OCI-LY7 (cell line): ENCODE results near the gene AKAP7. TPM values are rescaled to one million over a fixed set of nuclear protein-coding genes. Genes with fewer than 3 reads are reported as not detected.

ENCODE experiments used
- BruUV-seq: library from RNA; stranded (reverse); fragments of 400-500 nt; replicated peaks from 2 replicates; lab custom pipeline; 2021; lab: Mats Ljungman, UMichigan
- CTCF ChIA-PET: fragments of 300-600 bp; sonication (Branson Sonifier 250); formaldehyde crosslinking; loops from one replicate; lab custom pipeline; 2022; ENCODE audit warnings: antibody characterized with exemption; ENCODE audit not compliant: unreplicated experiment; lab: Charles Lee
- POLR2A ChIA-PET: fragments of 300-600 bp; sonication (Branson Sonifier 250); formaldehyde crosslinking; loops from one replicate; lab custom pipeline; 2022; ENCODE audit warnings: antibody characterized with exemption; lab: Charles Lee
- DNase-seq: peaks from one replicate; pipeline ENCODE4 v3.0.0-alpha.2; 2015; ENCODE audit warnings: low spot score
- H2AFZ ChIP-seq: fragments of 200-600 bp; sonication (generic), shearing (Covaris generic); 2 replicates; pipeline ENCODE4 v1.6.1; 2014; ENCODE audit warnings: mild to moderate bottlenecking, antibody characterized with exemption, low read length, moderate library complexity
- H3K27ac ChIP-seq: fragments of 200-600 bp; sonication (generic); 2 replicates; pipeline ENCODE4 v1.5.1; 2014; ENCODE audit warnings: mixed run types, low read depth, mild to moderate bottlenecking, moderate library complexity, low read length, inconsistent platforms; ENCODE audit not compliant: poor library complexity, severe bottlenecking
- H3K36me3 ChIP-seq: fragments of 200-600 bp; sonication (generic); 2 replicates; pipeline ENCODE4 v1.6.1; 2014; ENCODE audit warnings: mild to moderate bottlenecking, antibody characterized with exemption, low read length, moderate library complexity, mixed read lengths; ENCODE audit not compliant: insufficient read depth
- H3K4me1 ChIP-seq: fragments of 200-600 bp; sonication (generic); 2 replicates; pipeline ENCODE4 v1.5.1; 2014; ENCODE audit warnings: mild to moderate bottlenecking, low read length; ENCODE audit not compliant: insufficient read depth, poor library complexity, severe bottlenecking
- H3K4me2 ChIP-seq: fragments of 200-600 bp; sonication (generic); 2 replicates; pipeline ENCODE4 v1.6.1; 2014; ENCODE audit warnings: mild to moderate bottlenecking, low read length
- H3K4me3 ChIP-seq: fragments of 200-600 bp; sonication (generic); 2 replicates; pipeline ENCODE4 v1.5.1; 2014; ENCODE audit warnings: mild to moderate bottlenecking, low read depth, low read length; ENCODE audit not compliant: poor library complexity, severe bottlenecking
- H3K79me2 ChIP-seq: fragments of 200-600 bp; sonication (generic); 2 replicates; pipeline ENCODE4 v1.6.1; 2016; ENCODE audit warnings: low read depth, mild to moderate bottlenecking, low read length, moderate library complexity, mixed read lengths; ENCODE audit not compliant: insufficient read depth
- H3K9me2 ChIP-seq: fragments of 200-600 bp; sonication (generic); 2 replicates; pipeline ENCODE4 v1.6.1; 2016; ENCODE audit warnings: mild to moderate bottlenecking, low read length, mixed read lengths; ENCODE audit not compliant: insufficient read depth
- H3K9me3 ChIP-seq: fragments of 200-600 bp; sonication (generic); 2 replicates; pipeline ENCODE4 v1.6.1; 2014; ENCODE audit warnings: mild to moderate bottlenecking, mixed run types, low read length, mixed read lengths
- H4K20me1 ChIP-seq: fragments of 200-600 bp; sonication (generic); 2 replicates; pipeline ENCODE4 v1.6.1; 2014; ENCODE audit warnings: mild to moderate bottlenecking, antibody characterized with exemption, low read length, moderate library complexity, mixed read lengths; ENCODE audit not compliant: insufficient read depth
- EZH2phosphoT487 ChIP-seq: fragments of 200-600 bp; sonication (generic); IDR thresholded peaks from 2 replicates; pipeline ENCODE4 v1.6.1; 2018; ENCODE audit warnings: low read depth, borderline replicate concordance, mild to moderate bottlenecking, mixed run types, antibody characterized with exemption, low read length, moderate library complexity, mixed read lengths
- intact Hi-C: fragments of 100-400 bp; cut with micrococcal nuclease; formaldehyde crosslinking; loops from one replicate; pipeline ENCODE4 v1.10.0; 2022; ENCODE audit not compliant: unreplicated experiment
- total RNA-seq, 2 experiments: library from RNA; depleted of rRNA in 1 of 2; stranded (reverse); fragments of >200 nt in 1 of 2; shearing (Covaris generic) in 1 of 2; gene quantifications; 2 replicates each; pipeline ENCODE4 v1.2.3, GENCODE V29; 2014 to 2022
- TF ChIP-seq, protein P1 (sequence below): fragments of 200-600 bp; sonication (generic); conservative IDR thresholded peaks from 2 replicates; pipeline ENCODE4 v1.5.1; 2014; ENCODE audit warnings: mild to moderate bottlenecking, antibody characterized with exemption, low read length, moderate library complexity, mixed read lengths

Gene AKAP7
- total RNA-seq, 2 experiments from 2014 or later, result 5.6 to 6.9 TPM

GRCh38 chr6:131146865-131147264 lies 11.6 kb downstream of the AKAP7 start:
- TF ChIP-seq, protein P1, sequence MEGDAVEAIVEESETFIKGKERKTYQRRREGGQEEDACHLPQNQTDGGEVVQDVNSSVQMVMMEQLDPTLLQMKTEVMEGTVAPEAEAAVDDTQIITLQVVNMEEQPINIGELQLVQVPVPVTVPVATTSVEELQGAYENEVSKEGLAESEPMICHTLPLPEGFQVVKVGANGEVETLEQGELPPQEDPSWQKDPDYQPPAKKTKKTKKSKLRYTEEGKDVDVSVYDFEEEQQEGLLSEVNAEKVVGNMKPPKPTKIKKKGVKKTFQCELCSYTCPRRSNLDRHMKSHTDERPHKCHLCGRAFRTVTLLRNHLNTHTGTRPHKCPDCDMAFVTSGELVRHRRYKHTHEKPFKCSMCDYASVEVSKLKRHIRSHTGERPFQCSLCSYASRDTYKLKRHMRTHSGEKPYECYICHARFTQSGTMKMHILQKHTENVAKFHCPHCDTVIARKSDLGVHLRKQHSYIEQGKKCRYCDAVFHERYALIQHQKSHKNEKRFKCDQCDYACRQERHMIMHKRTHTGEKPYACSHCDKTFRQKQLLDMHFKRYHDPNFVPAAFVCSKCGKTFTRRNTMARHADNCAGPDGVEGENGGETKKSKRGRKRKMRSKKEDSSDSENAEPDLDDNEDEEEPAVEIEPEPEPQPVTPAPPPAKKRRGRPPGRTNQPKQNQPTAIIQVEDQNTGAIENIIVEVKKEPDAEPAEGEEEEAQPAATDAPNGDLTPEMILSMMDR, result no peak
- no peak for TF ChIP-seq EZH2phosphoT487
- H3K9me3 ChIP-seq, result no peaks in the 10 kb centered on the region
- H3K4me1 ChIP-seq, result no peaks in the 10 kb centered on the region
- intact Hi-C loops, result no loop called here
- POLR2A ChIA-PET, result interaction anchor here (0.6 kb wide), 1 partner anchor 29 kb away, joined by 4 read pairs; no protein-coding TSS in a partner anchor
- H2AFZ ChIP-seq, result no peak overlapping the region
- H4K20me1 ChIP-seq, result no peaks in the 10 kb centered on the region
- no peak overlapping the region for H3K4me2 ChIP-seq
- no peak overlapping the region for H3K27ac ChIP-seq
- no peaks in the 10 kb centered on the region for H3K9me2 ChIP-seq
- CTCF ChIA-PET, result no interaction called here
- DNase-seq, result no peak
- no peak overlapping the region for H3K4me3 ChIP-seq
- BruUV-seq, result no TSS peak
- H3K36me3 ChIP-seq, result peaks cover 6% of the 10 kb centered on the region; the same call in 1 of the 2 replicates
- no peaks in the 10 kb centered on the region for H3K79me2 ChIP-seq

GRCh38 chr6:131156411-131156810 lies 21.1 kb downstream of the AKAP7 start:
- no peak overlapping the region for H3K4me2 ChIP-seq
- intact Hi-C loops, result no loop called here
- no peaks in the 10 kb centered on the region for H3K36me3 ChIP-seq
- no peak overlapping the region for H3K4me3 ChIP-seq
- ChIA-PET CTCF (no interaction called here), POLR2A (interaction anchor here (0.7 to 2.2 kb wide), 4 partner anchors 9 to 455 kb away, joined by 3 to 6 read pairs (median 4); no protein-coding TSS in a partner anchor)
- H3K9me2 ChIP-seq, result no peaks in the 10 kb centered on the region
- BruUV-seq, result no TSS peak
- H4K20me1 ChIP-seq, result no peaks in the 10 kb centered on the region
- DNase-seq, result no peak
- no peaks in the 10 kb centered on the region for H3K4me1 ChIP-seq
- H3K9me3 ChIP-seq, result no peaks in the 10 kb centered on the region
- H3K79me2 ChIP-seq, result no peaks in the 10 kb centered on the region
- TF ChIP-seq, protein P1, result no peak
- no peak for TF ChIP-seq EZH2phosphoT487
- H3K27ac ChIP-seq, result no peak overlapping the region
- H2AFZ ChIP-seq, result no peak overlapping the region

GRCh38 chr6:131159578-131159977 lies 24.3 kb downstream of the AKAP7 start:
- ChIA-PET CTCF (no interaction called here), POLR2A (no interaction called here)
- H3K27ac ChIP-seq, result no peak overlapping the region
- no peak overlapping the region for H2AFZ ChIP-seq
- no peaks in the 10 kb centered on the region for H3K36me3 ChIP-seq
- H3K4me2 ChIP-seq, result no peak overlapping the region
- BruUV-seq, result no TSS peak
- H3K4me1 ChIP-seq, result no peaks in the 10 kb centered on the region
- no peak overlapping the region for H3K4me3 ChIP-seq
- no peaks in the 10 kb centered on the region for H3K9me3 ChIP-seq
- no peak for DNase-seq
- no peaks in the 10 kb centered on the region for H3K79me2 ChIP-seq
- no peaks in the 10 kb centered on the region for H3K9me2 ChIP-seq
- H4K20me1 ChIP-seq, result no peaks in the 10 kb centered on the region
- intact Hi-C loops, result no loop called here
- no peak for TF ChIP-seq EZH2phosphoT487
- TF ChIP-seq, protein P1, result no peak
